Loucy (cell line): ENCODE results near the gene EDC3.

Experiments
- H2AFZ ChIP-seq: fragments of 200-600 bp; sonication (generic); 2 replicates; pipeline ENCODE4 v1.6.0; 2016; ENCODE audit warnings: antibody characterized with exemption, mild to moderate bottlenecking, low read length, moderate library complexity
- H3F3A ChIP-seq: fragments of 200-600 bp; 2 replicates; pipeline ENCODE4 v1.6.0; 2016; ENCODE audit warnings: antibody characterized with exemption, low read depth, mild to moderate bottlenecking
- H3K27me3 ChIP-seq: fragments of 200-600 bp; sonication (generic); 2 replicates; pipeline ENCODE4 v1.6.1; 2014; ENCODE audit warnings: low read length, mild to moderate bottlenecking; ENCODE audit not compliant: insufficient read depth, poor library complexity, severe bottlenecking
- H3K36me3 ChIP-seq: fragments of 200-600 bp; sonication (generic); 2 replicates; pipeline ENCODE4 v1.6.1; 2016; ENCODE audit warnings: low read length; ENCODE audit not compliant: insufficient read depth
- H3K4me1 ChIP-seq: fragments of 200-600 bp; sonication (generic); 2 replicates; pipeline ENCODE4 v1.5.1; 2014; ENCODE audit warnings: low read length, mild to moderate bottlenecking; ENCODE audit not compliant: insufficient read depth, poor library complexity, severe bottlenecking
- H3K4me2 ChIP-seq: fragments of 200-600 bp; sonication (generic); 2 replicates; pipeline ENCODE4 v1.6.0; 2014; ENCODE audit warnings: antibody characterized with exemption, low read length, low read depth, mild to moderate bottlenecking; ENCODE audit not compliant: poor library complexity, severe bottlenecking
- H3K4me3 ChIP-seq: fragments of 200-600 bp; sonication (generic); 2 replicates; pipeline ENCODE4 v1.5.1; 2014; ENCODE audit warnings: low read length, mild to moderate bottlenecking, mixed read lengths; ENCODE audit not compliant: poor library complexity, severe bottlenecking
- H3K79me2 ChIP-seq: fragments of 200-600 bp; sonication (generic); 2 replicates; pipeline ENCODE4 v1.6.1; 2014; ENCODE audit warnings: low read length; ENCODE audit not compliant: insufficient read depth
- H3K9ac ChIP-seq: fragments of 200-600 bp; sonication (generic); 2 replicates; pipeline ENCODE4 v1.6.0; 2014; ENCODE audit warnings: mild to moderate bottlenecking, low read depth, low read length, moderate library complexity; ENCODE audit not compliant: poor library complexity, severe bottlenecking
- H3K9me2 ChIP-seq: fragments of 200-600 bp; sonication (generic); replicated peaks from 2 replicates; pipeline ENCODE4 v1.6.1; 2016; ENCODE audit warnings: low read depth, low read length, mixed read lengths
- H3K9me3 ChIP-seq: fragments of 200-600 bp; sonication (generic); 2 replicates; pipeline ENCODE4 v1.6.1; 2014; ENCODE audit warnings: mild to moderate bottlenecking, antibody characterized with exemption, low read length, low read depth; ENCODE audit not compliant: insufficient read depth
- H4K20me1 ChIP-seq: fragments of 200-600 bp; sonication (generic); 2 replicates; pipeline ENCODE4 v1.6.0; 2014; ENCODE audit warnings: antibody characterized with exemption, low read length, mild to moderate bottlenecking; ENCODE audit not compliant: insufficient read depth, poor library complexity, severe bottlenecking
- EZH2phosphoT487 ChIP-seq: fragments of 200-600 bp; IDR thresholded peaks from 2 replicates; pipeline ENCODE4 v1.6.1; 2018; ENCODE audit warnings: antibody characterized with exemption, mild to moderate bottlenecking, moderate library complexity, borderline replicate concordance
- TF ChIP-seq, protein P1 (sequence below): fragments of 200-600 bp; sonication (generic); conservative IDR thresholded peaks from 2 replicates; pipeline ENCODE4 v1.5.1; 2014; ENCODE audit warnings: mild to moderate bottlenecking, antibody characterized with exemption, low read length

EDC3 gene

DNA sequence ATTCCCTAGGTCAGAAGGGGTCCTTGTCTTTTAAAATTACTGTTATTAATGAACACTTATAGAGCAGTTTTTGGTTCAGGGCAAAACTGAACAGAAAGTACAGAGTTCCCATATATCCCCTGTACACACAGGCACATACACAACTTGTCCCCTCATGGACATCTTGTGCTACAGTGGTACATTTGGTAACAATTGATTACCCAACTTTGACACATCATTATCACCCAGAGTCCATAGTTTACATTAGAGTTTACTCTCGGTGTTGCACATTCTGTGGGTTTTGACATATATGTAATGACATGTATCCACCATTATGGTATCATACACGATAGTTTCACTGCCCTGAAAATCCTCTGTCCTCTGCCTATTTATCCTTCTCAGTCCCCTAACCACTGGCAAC is 984 bp upstream of the EDC3 start:
- H3K27me3 ChIP-seq = no peaks in the 10 kb centered on the region
- peak overlapping the region; percentile 95 for H3K4me2 ChIP-seq
- H2AFZ ChIP-seq = no peak overlapping the region
- peaks cover 6% of the 10 kb centered on the region for H4K20me1 ChIP-seq
- H3K9me2 ChIP-seq = no peaks in the 10 kb centered on the region
- H3F3A ChIP-seq = no peaks in the 10 kb centered on the region
- peak overlapping the region; percentile 94 for H3K4me3 ChIP-seq
- H3K79me2 ChIP-seq = peaks cover 45% of the 10 kb centered on the region
- no peaks in the 10 kb centered on the region for H3K36me3 ChIP-seq
- no peaks in the 10 kb centered on the region for H3K9me3 ChIP-seq
- no peak for TF ChIP-seq EZH2phosphoT487
- TF ChIP-seq, protein P1, sequence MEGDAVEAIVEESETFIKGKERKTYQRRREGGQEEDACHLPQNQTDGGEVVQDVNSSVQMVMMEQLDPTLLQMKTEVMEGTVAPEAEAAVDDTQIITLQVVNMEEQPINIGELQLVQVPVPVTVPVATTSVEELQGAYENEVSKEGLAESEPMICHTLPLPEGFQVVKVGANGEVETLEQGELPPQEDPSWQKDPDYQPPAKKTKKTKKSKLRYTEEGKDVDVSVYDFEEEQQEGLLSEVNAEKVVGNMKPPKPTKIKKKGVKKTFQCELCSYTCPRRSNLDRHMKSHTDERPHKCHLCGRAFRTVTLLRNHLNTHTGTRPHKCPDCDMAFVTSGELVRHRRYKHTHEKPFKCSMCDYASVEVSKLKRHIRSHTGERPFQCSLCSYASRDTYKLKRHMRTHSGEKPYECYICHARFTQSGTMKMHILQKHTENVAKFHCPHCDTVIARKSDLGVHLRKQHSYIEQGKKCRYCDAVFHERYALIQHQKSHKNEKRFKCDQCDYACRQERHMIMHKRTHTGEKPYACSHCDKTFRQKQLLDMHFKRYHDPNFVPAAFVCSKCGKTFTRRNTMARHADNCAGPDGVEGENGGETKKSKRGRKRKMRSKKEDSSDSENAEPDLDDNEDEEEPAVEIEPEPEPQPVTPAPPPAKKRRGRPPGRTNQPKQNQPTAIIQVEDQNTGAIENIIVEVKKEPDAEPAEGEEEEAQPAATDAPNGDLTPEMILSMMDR = no peak
- peaks cover 23% of the 10 kb centered on the region for H3K4me1 ChIP-seq
- H3K9ac ChIP-seq = peak overlapping the region; percentile 97

DNA sequence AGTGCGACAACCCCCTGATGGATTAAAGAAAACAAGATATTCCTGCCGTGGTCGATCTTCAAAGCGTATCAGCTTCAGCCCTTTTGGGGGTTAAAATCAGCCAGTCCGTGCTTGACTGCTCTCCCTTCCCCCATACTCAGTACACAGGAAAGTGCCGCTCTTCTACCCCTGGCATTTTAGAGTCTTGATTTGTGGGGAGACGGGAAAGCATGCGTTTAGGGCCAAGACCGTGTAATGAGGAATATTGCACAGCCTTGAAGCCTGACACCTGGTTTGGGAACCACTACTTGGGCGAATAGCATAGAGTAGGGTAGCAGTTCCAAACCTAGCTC is 540 bp upstream of the EDC3 start:
- H3K27me3 ChIP-seq = no peaks in the 10 kb centered on the region
- peak overlapping the region; percentile 97 for H3K9ac ChIP-seq
- no peaks in the 10 kb centered on the region for H3K36me3 ChIP-seq
- peaks cover 50% of the 10 kb centered on the region for H3K79me2 ChIP-seq
- H4K20me1 ChIP-seq = peaks cover 6% of the 10 kb centered on the region
- peak overlapping the region; percentile 95 for H3K4me2 ChIP-seq
- H3K9me3 ChIP-seq = no peaks in the 10 kb centered on the region
- H2AFZ ChIP-seq = peak overlapping the region; percentile 96
- H3K4me1 ChIP-seq = peaks cover 23% of the 10 kb centered on the region
- no peak for TF ChIP-seq EZH2phosphoT487
- TF ChIP-seq, protein P1 = no peak
- H3F3A ChIP-seq = no peaks in the 10 kb centered on the region
- no peaks in the 10 kb centered on the region for H3K9me2 ChIP-seq
- peak overlapping the region; percentile 94 for H3K4me3 ChIP-seq

- H3F3A ChIP-seq = no peaks in the 10 kb centered on the region
- H3K4me2 ChIP-seq = peak overlapping the region; percentile 95
- no peak overlapping the region for H2AFZ ChIP-seq
- no peaks in the 10 kb centered on the region for H3K27me3 ChIP-seq
- H3K4me3 ChIP-seq = peak overlapping the region; percentile 10
- H3K4me1 ChIP-seq = peaks cover 23% of the 10 kb centered on the region
- peaks cover 71% of the 10 kb centered on the region for H3K79me2 ChIP-seq
- TF ChIP-seq, protein P1 = no peak
- TF ChIP-seq EZH2phosphoT487 = no peak
- H3K9ac ChIP-seq = no peak overlapping the region
- no peaks in the 10 kb centered on the region for H3K9me2 ChIP-seq
- H3K36me3 ChIP-seq = no peaks in the 10 kb centered on the region
- H4K20me1 ChIP-seq = peaks cover 13% of the 10 kb centered on the region
- H3K9me3 ChIP-seq = no peaks in the 10 kb centered on the region
Measured at GRCh38 chr15:74692327-74692726, 3.5 kb downstream of the EDC3 start.
